Progenitor cell of endocrine pancreas (in vitro differentiated cells): Measurements from ENCODE around the gene PAK2. TPM values are rescaled to one million over a fixed set of nuclear protein-coding genes. Genes with fewer than 3 reads are reported as not detected.
"Not testable (repeated sequence)": the region's sequence is repeated elsewhere in the genome, so short reads cannot be mapped to it uniquely, and the experiment has no call there.

ENCODE experiments used
- DNase-seq: peaks from one replicate; pipeline ENCODE4 v3.0.0; 2021; ENCODE audit warnings: low spot score; ENCODE audit not compliant: unreplicated experiment
- H3K27ac Mint-ChIP-seq: 2 replicates; pipeline ENCODE4 v1.8.0; 2021; ENCODE audit warnings: mild to moderate bottlenecking, moderate library complexity, mixed read lengths
- H3K27me3 Mint-ChIP-seq: 2 replicates; pipeline ENCODE4 v1.8.0; 2021; ENCODE audit warnings: mixed read lengths
- H3K36me3 Mint-ChIP-seq: 2 replicates; pipeline ENCODE4 v1.8.0; 2022; ENCODE audit warnings: mixed read lengths; ENCODE audit not compliant: insufficient read depth
- H3K4me1 Mint-ChIP-seq: 2 replicates; pipeline ENCODE4 v1.8.0; 2021; ENCODE audit warnings: low read depth, mixed read lengths
- H3K4me3 Mint-ChIP-seq: 2 replicates; pipeline ENCODE4 v1.8.0; 2021; ENCODE audit warnings: low read depth, mild to moderate bottlenecking, moderate library complexity, mixed read lengths
- H3K9me3 Mint-ChIP-seq: 2 replicates; pipeline ENCODE4 v1.8.0; 2021; ENCODE audit warnings: low read depth, mixed read lengths
- total RNA-seq: library from RNA; stranded (reverse); gene quantifications from 2 replicates; pipeline ENCODE4 v1.2.1, GENCODE V29; 2021
- TF ChIP-seq, protein P1 (sequence below): fragments of 200-600 bp; sonication (generic); IDR thresholded peaks from one replicate; pipeline ENCODE4 v1.5.0; 2021; ENCODE audit warnings: antibody characterized with exemption, mild to moderate bottlenecking; ENCODE audit not compliant: unreplicated experiment

Gene PAK2
- total RNA-seq, 1 donor from 2014 or later, result 72.1 TPM

DNA sequence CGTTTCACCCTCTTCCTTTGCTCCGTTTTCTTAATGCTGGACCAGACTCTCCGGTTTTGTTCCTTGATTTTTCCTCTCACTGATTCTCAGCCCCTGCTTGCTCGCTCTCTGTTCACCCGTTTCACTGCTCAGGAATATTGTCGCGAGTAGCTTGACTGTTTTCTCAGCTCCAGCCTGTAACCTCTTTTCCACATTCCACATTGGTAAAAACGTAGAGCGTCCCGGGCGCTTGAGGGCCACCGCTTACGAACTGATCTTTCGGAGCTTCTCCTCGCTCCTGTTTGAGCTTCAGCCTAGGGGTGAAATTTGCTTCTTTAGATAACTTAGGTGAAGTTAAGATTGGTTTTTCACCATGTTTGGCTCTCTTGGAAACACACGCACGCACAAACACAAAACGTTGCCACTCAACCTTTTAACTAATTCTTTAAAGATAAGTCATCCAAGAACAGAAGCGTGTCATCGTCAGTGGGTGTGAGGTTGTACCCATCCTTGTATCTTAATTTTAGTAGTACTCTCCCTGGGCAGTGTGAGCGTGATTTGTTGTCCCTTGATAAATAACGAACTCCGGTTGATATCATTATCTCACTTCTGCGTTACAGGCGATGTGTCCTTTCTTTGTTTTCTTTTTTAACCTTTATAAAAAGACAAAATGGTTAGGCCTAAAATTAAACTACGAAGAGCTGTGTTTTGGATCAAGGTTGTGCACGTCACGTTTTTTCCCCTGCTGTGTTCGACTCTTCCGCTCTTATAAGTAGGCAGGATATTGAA, 1.0 kb downstream of the PAK2 start:
- peaks cover 9% of the 10 kb centered on the region for H3K36me3 Mint-ChIP-seq
- DNase-seq, result no peak
- H3K4me1 Mint-ChIP-seq, result peaks cover 10% of the 10 kb centered on the region
- peak overlapping the region; percentile 97 for H3K4me3 Mint-ChIP-seq
- H3K27me3 Mint-ChIP-seq, result no peaks in the 10 kb centered on the region
- peak overlapping the region; percentile 99 for H3K27ac Mint-ChIP-seq
- TF ChIP-seq, protein P1, sequence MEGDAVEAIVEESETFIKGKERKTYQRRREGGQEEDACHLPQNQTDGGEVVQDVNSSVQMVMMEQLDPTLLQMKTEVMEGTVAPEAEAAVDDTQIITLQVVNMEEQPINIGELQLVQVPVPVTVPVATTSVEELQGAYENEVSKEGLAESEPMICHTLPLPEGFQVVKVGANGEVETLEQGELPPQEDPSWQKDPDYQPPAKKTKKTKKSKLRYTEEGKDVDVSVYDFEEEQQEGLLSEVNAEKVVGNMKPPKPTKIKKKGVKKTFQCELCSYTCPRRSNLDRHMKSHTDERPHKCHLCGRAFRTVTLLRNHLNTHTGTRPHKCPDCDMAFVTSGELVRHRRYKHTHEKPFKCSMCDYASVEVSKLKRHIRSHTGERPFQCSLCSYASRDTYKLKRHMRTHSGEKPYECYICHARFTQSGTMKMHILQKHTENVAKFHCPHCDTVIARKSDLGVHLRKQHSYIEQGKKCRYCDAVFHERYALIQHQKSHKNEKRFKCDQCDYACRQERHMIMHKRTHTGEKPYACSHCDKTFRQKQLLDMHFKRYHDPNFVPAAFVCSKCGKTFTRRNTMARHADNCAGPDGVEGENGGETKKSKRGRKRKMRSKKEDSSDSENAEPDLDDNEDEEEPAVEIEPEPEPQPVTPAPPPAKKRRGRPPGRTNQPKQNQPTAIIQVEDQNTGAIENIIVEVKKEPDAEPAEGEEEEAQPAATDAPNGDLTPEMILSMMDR, result no peak
- H3K9me3 Mint-ChIP-seq, result peaks cover 5% of the 10 kb centered on the region

GRCh38 chr3:196741249-196741889, 1.7 kb downstream of the PAK2 start:
- H3K4me1 Mint-ChIP-seq, result peaks cover 10% of the 10 kb centered on the region
- no peak for DNase-seq
- peaks cover 12% of the 10 kb centered on the region for H3K36me3 Mint-ChIP-seq
- H3K27ac Mint-ChIP-seq, result peak overlapping the region; percentile 99
- H3K4me3 Mint-ChIP-seq, result peak overlapping the region; percentile 97
- H3K27me3 Mint-ChIP-seq, result no peaks in the 10 kb centered on the region
- TF ChIP-seq, protein P1, result no peak
- peaks cover 5% of the 10 kb centered on the region for H3K9me3 Mint-ChIP-seq

DNA sequence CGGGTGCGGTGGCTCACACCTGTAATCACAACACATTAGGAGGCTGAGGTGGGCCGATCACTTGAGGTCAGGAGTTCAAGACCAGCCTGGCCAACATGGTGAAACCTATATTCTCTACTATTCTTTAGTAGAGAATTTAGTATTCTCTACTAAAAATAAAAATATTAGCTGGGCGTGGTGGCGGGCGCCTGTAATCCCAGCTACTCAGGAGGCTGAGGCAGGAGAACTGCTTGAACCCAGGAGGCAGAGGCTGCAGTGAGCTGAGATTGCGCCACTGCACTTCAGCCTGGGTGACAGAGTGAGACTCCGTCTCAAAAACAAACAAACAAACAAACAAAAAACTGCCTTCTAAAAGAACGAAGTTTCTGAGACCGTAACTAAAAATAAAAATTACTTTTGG, 3.9 kb downstream of the PAK2 start:
- peaks cover 17% of the 10 kb centered on the region for H3K36me3 Mint-ChIP-seq

GRCh38 chr3:196749125-196749524, 9.5 kb downstream of the PAK2 start:
- no peak overlapping the region for H3K27ac Mint-ChIP-seq
- no peaks in the 10 kb centered on the region for H3K27me3 Mint-ChIP-seq
- no peak overlapping the region for H3K4me3 Mint-ChIP-seq
- no peak for DNase-seq
- TF ChIP-seq, protein P1, result no peak
- H3K9me3 Mint-ChIP-seq, result peaks cover 20% of the 10 kb centered on the region
- peaks cover 8% of the 10 kb centered on the region for H3K4me1 Mint-ChIP-seq
- H3K36me3 Mint-ChIP-seq, result peaks cover 36% of the 10 kb centered on the region

More for the DNA sequence above, 3.9 kb downstream of the PAK2 start:
- DNase-seq, H3K4me3 Mint-ChIP-seq, H3K27ac Mint-ChIP-seq, H3K9me3 Mint-ChIP-seq, H3K27me3 Mint-ChIP-seq: not testable (repeated sequence)
- H3K4me1 Mint-ChIP-seq, result peaks cover 10% of the 10 kb centered on the region

GRCh38 chr3:196753201-196753600, 13.5 kb downstream of the PAK2 start:
- DNase-seq, result no peak
- peak overlapping the region; percentile 84 for H3K27ac Mint-ChIP-seq
- TF ChIP-seq, protein P1, result no peak

More at GRCh38 chr3:196753201-196753600, 13.5 kb downstream of the PAK2 start:
- Mint-ChIP-seq H3K36me3 (peaks cover 59% of the 10 kb centered on the region), H3K4me3 (no peak overlapping the region), H3K9me3 (peaks cover 35% of the 10 kb centered on the region), H3K4me1 (peaks cover 15% of the 10 kb centered on the region), H3K27me3 (no peaks in the 10 kb centered on the region)
